Measurements from ENCODE around the gene TMEM14A. TPM values are rescaled to one million over a fixed set of nuclear protein-coding genes. Genes with fewer than 3 reads are reported as not detected.
A peak's percentile ranks its signal among the peaks of the same experiment; 100 is the strongest.

The TMEM14A gene
- total RNA-seq = 10 to 100 TPM; 16.8 to 19.3 TPM

GRCh38 chr6:52670502-52671409, at the start of gene TMEM14A:
Gene TMEM14A, plus strand, starts transcription at chr6:52671113. Its CDS starts 5,990 bp downstream, at chr6:52677103.
- Mint-ChIP-seq H3K27ac (peak within 1 kb of the TSS; percentile 52), H3K4me1 (ENCODE audit: low read depth) (peaks cover 39% of the 10 kb centered on the region), H3K27me3 (no peaks in the 10 kb centered on the region), H3K36me3 (peaks cover 2% of the 10 kb centered on the region), H3K4me3 (peak within 1 kb of the TSS; percentile 84), H3K9me3 (no peaks in the 10 kb centered on the region)
- CTCF ChIA-PET = interaction anchor here (1.5 to 1.8 kb wide), 2 partner anchors 18 to 254 kb away, joined by 4 to 6 read pairs; no protein-coding TSS in a partner anchor
- intact Hi-C loops (cut with micrococcal nuclease) = loop anchor here (10.0 kb wide), 1 partner anchor 324 kb away; the partner anchor contains the start of gene GSTA4
- POLR2A ChIA-PET = no interaction called here
- DNase-seq = peak; percentile 95

GRCh38 chr6:52621631-52622030, 49.3 kb upstream of the TMEM14A start:
- Mint-ChIP-seq H3K27ac (no peak overlapping the region), H3K27me3 (peaks cover 1% of the 10 kb centered on the region), H3K4me3 (no peak overlapping the region), H3K4me1 (ENCODE audit: low read depth) (no peaks in the 10 kb centered on the region), H3K36me3 (no peaks in the 10 kb centered on the region), H3K9me3 (no peaks in the 10 kb centered on the region)
- POLR2A ChIA-PET = no interaction called here
- intact Hi-C loops (cut with micrococcal nuclease) = no loop called here
- no peak for DNase-seq
- CTCF ChIA-PET = interaction anchor here (0.6 kb wide), 1 partner anchor 1113 kb away, joined by 3 read pairs; no protein-coding TSS in a partner anchor

DNA sequence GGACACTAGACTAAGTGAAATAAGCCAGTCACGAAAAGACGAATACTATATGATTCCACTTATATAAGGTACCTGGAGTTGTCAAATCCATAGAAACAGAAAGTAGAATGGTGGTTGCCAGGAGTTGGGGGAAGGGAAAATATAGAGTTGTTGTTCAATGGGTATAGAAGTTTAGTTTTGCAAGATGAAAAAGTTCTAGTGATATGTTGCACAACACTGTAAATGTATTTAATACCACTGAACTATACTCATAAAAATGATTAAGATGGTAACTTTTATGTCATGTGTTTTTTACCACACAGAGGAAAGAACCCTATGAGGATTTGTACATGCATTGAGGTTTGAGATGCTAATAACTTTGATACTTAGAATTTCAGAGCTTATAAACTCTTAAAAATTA, 48.1 kb upstream of the TMEM14A start:
- CTCF ChIA-PET = interaction anchor here (2.1 kb wide), 1 partner anchor 29 kb away, joined by 8 read pairs; no protein-coding TSS in a partner anchor
- Mint-ChIP-seq H3K27me3 (peaks cover 1% of the 10 kb centered on the region), H3K4me3 (no peak overlapping the region), H3K27ac (no peak overlapping the region), H3K36me3 (no peaks in the 10 kb centered on the region), H3K9me3 (no peaks in the 10 kb centered on the region), H3K4me1 (ENCODE audit: low read depth) (no peaks in the 10 kb centered on the region)
- intact Hi-C loops (cut with micrococcal nuclease) = no loop called here
- no peak for DNase-seq
- POLR2A ChIA-PET = no interaction called here

DNA sequence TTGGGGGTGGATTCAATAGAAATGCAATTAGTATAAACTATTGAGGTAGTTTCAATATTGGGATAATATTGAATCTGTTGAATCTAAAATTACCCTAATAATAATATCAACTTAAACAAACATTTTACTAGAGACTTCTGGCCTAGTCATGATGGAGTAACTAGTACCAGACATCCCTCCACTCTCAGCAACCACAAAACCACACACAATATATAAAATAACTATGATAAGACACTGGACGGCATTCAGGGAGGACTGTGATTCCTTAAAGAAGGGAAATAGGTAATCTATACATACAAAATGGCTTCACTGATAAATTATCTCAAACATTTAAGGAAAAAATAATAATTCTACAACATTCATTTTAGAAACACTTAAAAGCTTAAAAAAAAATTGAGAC, 38.9 kb upstream of the TMEM14A start:
- no peak for DNase-seq
- H3K4me3 Mint-ChIP-seq = no peak overlapping the region
- ChIA-PET CTCF (interaction anchor here (0.6 to 0.9 kb wide), 2 partner anchors 31 to 83 kb away, joined by 4 read pairs; no protein-coding TSS in a partner anchor), POLR2A (interaction anchor here (0.6 kb wide), 1 partner anchor 255 kb away, joined by 3 read pairs; no protein-coding TSS in a partner anchor)
- H3K9me3 Mint-ChIP-seq = no peaks in the 10 kb centered on the region
- no peak overlapping the region for H3K27ac Mint-ChIP-seq
- H3K4me1 Mint-ChIP-seq (ENCODE audit: low read depth) = peaks cover 18% of the 10 kb centered on the region
- H3K27me3 Mint-ChIP-seq = no peaks in the 10 kb centered on the region
- intact Hi-C loops (cut with micrococcal nuclease) = no loop called here
- H3K36me3 Mint-ChIP-seq = no peaks in the 10 kb centered on the region

- no peak overlapping the region for H3K4me3 Mint-ChIP-seq
Observed at GRCh38 chr6:52634211-52634610, 36.7 kb upstream of the TMEM14A start.

GRCh38 chr6:52635049-52635577, 35.8 kb upstream of the TMEM14A start:
- DNase-seq = peak; percentile 62
- Mint-ChIP-seq H3K4me3 (peak overlapping the region; percentile 2), H3K27ac (peak overlapping the region; percentile 75), H3K36me3 (no peaks in the 10 kb centered on the region), H3K9me3 (no peaks in the 10 kb centered on the region), H3K27me3 (peaks cover 5% of the 10 kb centered on the region), H3K4me1 (ENCODE audit: low read depth) (peaks cover 18% of the 10 kb centered on the region)
- ChIA-PET CTCF (interaction anchor here (0.6 to 5.0 kb wide), 9 partner anchors 16 to 273 kb away, joined by 3 to 25 read pairs (median 4); partner anchors contain the start of genes EFHC1 and PAQR8), POLR2A (interaction anchor here (0.8 to 1.1 kb wide), 3 partner anchors 13 to 58 kb away, joined by 3 read pairs; partner anchors contain the start of gene TRAM2)
- intact Hi-C loops (cut with micrococcal nuclease) = loop anchor here (1.0 to 2.0 kb wide), 4 partner anchors 12 to 478 kb away; no protein-coding TSS in a partner anchor

More at GRCh38 chr6:52634211-52634610, 36.7 kb upstream of the TMEM14A start:
- H3K36me3 Mint-ChIP-seq = no peaks in the 10 kb centered on the region
- peaks cover 18% of the 10 kb centered on the region for H3K4me1 Mint-ChIP-seq (ENCODE audit: low read depth)
- DNase-seq = no peak
- POLR2A ChIA-PET = interaction anchor here (0.6 to 0.8 kb wide), 2 partner anchors 14 to 203 kb away, joined by 3 read pairs; no protein-coding TSS in a partner anchor
- intact Hi-C loops (cut with micrococcal nuclease) = loop anchor here (2.0 kb wide), 1 partner anchor 59 kb away; no protein-coding TSS in a partner anchor
- H3K27me3 Mint-ChIP-seq = peaks cover 2% of the 10 kb centered on the region
- CTCF ChIA-PET = interaction anchor here (0.9 to 5.0 kb wide), 5 partner anchors 17 to 272 kb away, joined by 3 to 25 read pairs (median 5); partner anchors contain the start of gene PAQR8
- peak overlapping the region; percentile 39 for H3K27ac Mint-ChIP-seq
- no peaks in the 10 kb centered on the region for H3K9me3 Mint-ChIP-seq

DNA sequence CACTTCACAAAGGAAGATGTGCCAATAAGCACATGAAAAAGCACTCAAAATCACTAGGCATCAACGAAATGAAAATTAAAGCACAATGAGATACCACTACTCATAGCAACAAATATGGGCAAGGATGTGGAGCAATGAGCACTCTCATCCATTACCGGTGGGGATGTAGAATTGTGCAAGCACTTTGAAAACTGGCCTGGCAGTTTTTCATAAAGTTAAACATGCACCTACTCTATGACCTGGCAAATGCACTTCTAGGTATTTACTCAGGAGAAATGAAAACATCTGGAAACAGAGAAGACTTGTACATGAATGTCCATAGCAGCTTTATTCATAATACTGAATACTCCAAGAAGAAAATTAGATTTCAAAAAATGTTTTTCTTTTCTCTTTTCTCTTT, 34.1 kb upstream of the TMEM14A start:
- intact Hi-C loops (cut with micrococcal nuclease) = no loop called here
- POLR2A ChIA-PET = no interaction called here
- H3K9me3 Mint-ChIP-seq = no peaks in the 10 kb centered on the region
- CTCF ChIA-PET = interaction anchor here (5.0 kb wide), 1 partner anchor 14 kb away, joined by 25 read pairs; no protein-coding TSS in a partner anchor
- H3K27ac Mint-ChIP-seq = no peak overlapping the region
- no peak for DNase-seq
- peaks cover 10% of the 10 kb centered on the region for H3K27me3 Mint-ChIP-seq
- H3K4me3 Mint-ChIP-seq = no peak overlapping the region
- peaks cover 23% of the 10 kb centered on the region for H3K4me1 Mint-ChIP-seq (ENCODE audit: low read depth)
- no peaks in the 10 kb centered on the region for H3K36me3 Mint-ChIP-seq

- intact Hi-C loops (cut with micrococcal nuclease) = no loop called here
Observed at GRCh38 chr6:52639493-52639892, 31.4 kb upstream of the TMEM14A start.

GRCh38 chr6:52640170-52640569, 30.7 kb upstream of the TMEM14A start:
- DNase-seq = no peak
- peaks cover 19% of the 10 kb centered on the region for H3K27me3 Mint-ChIP-seq
- H3K4me3 Mint-ChIP-seq = no peak overlapping the region
- H3K27ac Mint-ChIP-seq = no peak overlapping the region
- H3K9me3 Mint-ChIP-seq = no peaks in the 10 kb centered on the region
- intact Hi-C loops (cut with micrococcal nuclease) = no loop called here
- POLR2A ChIA-PET = no interaction called here
- CTCF ChIA-PET = no interaction called here
- peaks cover 15% of the 10 kb centered on the region for H3K4me1 Mint-ChIP-seq (ENCODE audit: low read depth)
- H3K36me3 Mint-ChIP-seq = no peaks in the 10 kb centered on the region

More at GRCh38 chr6:52639493-52639892, 31.4 kb upstream of the TMEM14A start:
- CTCF ChIA-PET = interaction anchor here (1.0 kb wide), 1 partner anchor 13 kb away, joined by 3 read pairs; no protein-coding TSS in a partner anchor
- H3K4me3 Mint-ChIP-seq = no peak overlapping the region
- POLR2A ChIA-PET = no interaction called here
- peaks cover 19% of the 10 kb centered on the region for H3K27me3 Mint-ChIP-seq
- DNase-seq = no peak
- peaks cover 20% of the 10 kb centered on the region for H3K4me1 Mint-ChIP-seq (ENCODE audit: low read depth)
- H3K36me3 Mint-ChIP-seq = no peaks in the 10 kb centered on the region
- no peaks in the 10 kb centered on the region for H3K9me3 Mint-ChIP-seq
- H3K27ac Mint-ChIP-seq = no peak overlapping the region

GRCh38 chr6:52640916-52641315, 30.0 kb upstream of the TMEM14A start:
- intact Hi-C loops (cut with micrococcal nuclease) = no loop called here
- ChIA-PET POLR2A (no interaction called here), CTCF (interaction anchor here (3.4 kb wide), 1 partner anchor 11 kb away, joined by 22 read pairs; no protein-coding TSS in a partner anchor)
- H3K4me3 Mint-ChIP-seq = no peak overlapping the region
- no peak for DNase-seq
- no peak overlapping the region for H3K27ac Mint-ChIP-seq
- H3K27me3 Mint-ChIP-seq = peaks cover 19% of the 10 kb centered on the region
- no peaks in the 10 kb centered on the region for H3K36me3 Mint-ChIP-seq
- no peaks in the 10 kb centered on the region for H3K9me3 Mint-ChIP-seq
- H3K4me1 Mint-ChIP-seq (ENCODE audit: low read depth) = peaks cover 9% of the 10 kb centered on the region

- intact Hi-C loops (cut with micrococcal nuclease) = no loop called here
- ChIA-PET POLR2A (no interaction called here), CTCF (interaction anchor here (0.7 to 3.4 kb wide), 5 partner anchors 10 to 355 kb away, joined by 3 to 22 read pairs (median 5); no protein-coding TSS in a partner anchor)
- H3K36me3 Mint-ChIP-seq = no peaks in the 10 kb centered on the region
- peaks cover 22% of the 10 kb centered on the region for H3K27me3 Mint-ChIP-seq
- H3K4me1 Mint-ChIP-seq (ENCODE audit: low read depth) = peaks cover 6% of the 10 kb centered on the region
- H3K27ac Mint-ChIP-seq = no peak overlapping the region
- no peak for DNase-seq
- no peak overlapping the region for H3K4me3 Mint-ChIP-seq
- no peaks in the 10 kb centered on the region for H3K9me3 Mint-ChIP-seq
Observed at GRCh38 chr6:52641388-52641787, 29.5 kb upstream of the TMEM14A start.

- POLR2A ChIA-PET = no interaction called here
- Mint-ChIP-seq H3K9me3 (no peaks in the 10 kb centered on the region), H3K4me3 (no peak overlapping the region), H3K27me3 (peaks cover 22% of the 10 kb centered on the region), H3K36me3 (no peaks in the 10 kb centered on the region), H3K27ac (no peak overlapping the region), H3K4me1 (ENCODE audit: low read depth) (peaks cover 7% of the 10 kb centered on the region)
- CTCF ChIA-PET = interaction anchor here (0.7 to 3.4 kb wide), 5 partner anchors 10 to 355 kb away, joined by 3 to 22 read pairs (median 5); no protein-coding TSS in a partner anchor
- intact Hi-C loops (cut with micrococcal nuclease) = no loop called here
- DNase-seq = no peak
Observed at GRCh38 chr6:52641826-52642225, 29.1 kb upstream of the TMEM14A start.
